HG02852 (cell line): ENCODE measurements around the gene SWSAP1.
"Not testable (repeated sequence)": the region's sequence is repeated elsewhere in the genome, so short reads cannot be mapped to it uniquely, and the experiment has no call there.

Experiments
- ATAC-seq: cut with Tn5 transposase; IDR thresholded peaks from one replicate; pipeline ENCODE4 v1.9.1; 2021; ENCODE audit warnings: mild to moderate bottlenecking, moderate library complexity; ENCODE audit not compliant: unreplicated experiment

Gene SWSAP1

DNA sequence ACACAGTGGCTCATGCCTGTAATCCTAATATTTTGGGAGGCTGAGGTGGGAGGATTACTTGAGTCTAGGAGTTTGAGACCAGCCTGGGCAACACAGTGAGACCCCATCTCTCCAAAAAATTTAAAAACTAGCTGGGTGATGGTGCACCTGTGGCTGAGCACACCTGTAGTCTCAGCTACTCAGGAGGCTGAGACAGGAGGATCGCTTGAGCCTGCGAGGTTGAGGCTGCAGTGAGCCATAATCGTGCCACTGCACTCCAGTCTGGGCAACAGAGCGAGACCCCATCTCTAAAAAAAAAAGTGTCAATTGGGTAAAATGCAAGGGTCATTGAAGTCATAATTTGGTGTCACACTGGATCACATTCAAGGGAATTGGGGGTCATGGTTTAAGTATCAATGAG, 20.4 kb upstream of the SWSAP1 start:
- ATAC-seq, result not testable (repeated sequence)

DNA sequence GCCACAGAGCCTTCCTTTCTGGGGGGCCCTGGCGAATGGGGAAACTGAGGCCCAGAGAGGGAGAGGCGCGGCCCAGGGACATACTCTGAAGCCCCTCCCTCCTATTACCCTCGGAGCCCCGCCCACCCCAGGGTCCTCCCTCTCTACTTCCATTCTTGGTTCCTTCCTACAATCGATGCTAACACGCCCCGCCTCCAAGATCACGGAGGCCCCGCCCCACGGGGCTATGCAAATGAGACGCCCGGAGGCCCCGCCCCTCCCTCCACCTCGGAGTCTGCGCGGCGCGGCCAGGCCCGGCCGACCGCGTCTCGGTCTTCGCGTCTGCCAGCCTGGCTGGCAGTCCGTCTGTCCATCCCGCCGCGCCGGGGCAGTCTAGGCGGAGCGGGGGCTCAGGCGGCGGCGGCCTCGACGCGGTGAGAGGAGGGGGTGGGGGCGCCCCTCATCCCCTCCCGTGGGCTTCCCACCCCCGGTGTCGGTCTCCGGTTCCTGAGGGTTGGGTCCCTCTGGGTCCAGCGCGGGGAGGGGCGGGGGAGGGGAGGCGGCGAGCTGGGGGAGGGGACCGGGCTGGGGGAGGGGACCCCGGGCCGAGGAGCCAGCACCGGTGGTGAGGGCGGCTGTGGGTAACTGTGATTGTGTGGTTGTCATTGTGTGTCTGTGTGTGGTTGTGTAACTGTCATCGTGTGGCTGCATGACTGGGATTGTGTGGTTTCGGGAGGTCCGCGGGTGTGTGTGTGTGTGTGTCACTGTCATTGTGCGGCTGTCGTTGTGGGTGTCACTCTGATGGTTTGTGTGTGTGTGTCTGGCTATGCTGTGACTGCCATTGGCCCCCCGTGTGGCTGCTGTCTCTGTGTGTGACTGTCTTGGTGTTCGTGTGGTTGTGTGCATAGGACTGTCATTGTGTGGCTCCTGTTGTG, 19.0 kb upstream of the SWSAP1 start, which contains the start of gene PLPPR2:
TSS of gene PLPPR2 (plus strand) at position 273 of the 914 bp plus-strand sequence. CDS start 2,242 bp downstream, outside the sequence.
- ATAC-seq, result peak; percentile 51

DNA sequence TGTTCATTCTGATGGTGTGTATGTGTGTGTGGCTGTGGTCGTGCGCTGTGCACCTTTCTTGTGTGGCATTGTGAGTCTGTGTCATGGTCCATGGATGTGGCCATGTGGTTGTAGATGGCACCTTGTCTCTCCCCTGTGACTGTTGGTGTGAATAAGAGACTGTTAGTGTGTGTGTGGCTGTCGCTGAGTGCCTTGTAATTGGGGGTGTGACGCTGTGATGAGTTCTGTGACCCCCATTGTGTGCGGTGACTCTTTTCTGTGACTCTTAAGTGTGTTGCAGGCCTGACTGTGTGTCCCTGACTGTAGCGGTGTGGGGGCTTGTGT, 18.4 kb upstream of the SWSAP1 start:
- no peak for ATAC-seq

DNA sequence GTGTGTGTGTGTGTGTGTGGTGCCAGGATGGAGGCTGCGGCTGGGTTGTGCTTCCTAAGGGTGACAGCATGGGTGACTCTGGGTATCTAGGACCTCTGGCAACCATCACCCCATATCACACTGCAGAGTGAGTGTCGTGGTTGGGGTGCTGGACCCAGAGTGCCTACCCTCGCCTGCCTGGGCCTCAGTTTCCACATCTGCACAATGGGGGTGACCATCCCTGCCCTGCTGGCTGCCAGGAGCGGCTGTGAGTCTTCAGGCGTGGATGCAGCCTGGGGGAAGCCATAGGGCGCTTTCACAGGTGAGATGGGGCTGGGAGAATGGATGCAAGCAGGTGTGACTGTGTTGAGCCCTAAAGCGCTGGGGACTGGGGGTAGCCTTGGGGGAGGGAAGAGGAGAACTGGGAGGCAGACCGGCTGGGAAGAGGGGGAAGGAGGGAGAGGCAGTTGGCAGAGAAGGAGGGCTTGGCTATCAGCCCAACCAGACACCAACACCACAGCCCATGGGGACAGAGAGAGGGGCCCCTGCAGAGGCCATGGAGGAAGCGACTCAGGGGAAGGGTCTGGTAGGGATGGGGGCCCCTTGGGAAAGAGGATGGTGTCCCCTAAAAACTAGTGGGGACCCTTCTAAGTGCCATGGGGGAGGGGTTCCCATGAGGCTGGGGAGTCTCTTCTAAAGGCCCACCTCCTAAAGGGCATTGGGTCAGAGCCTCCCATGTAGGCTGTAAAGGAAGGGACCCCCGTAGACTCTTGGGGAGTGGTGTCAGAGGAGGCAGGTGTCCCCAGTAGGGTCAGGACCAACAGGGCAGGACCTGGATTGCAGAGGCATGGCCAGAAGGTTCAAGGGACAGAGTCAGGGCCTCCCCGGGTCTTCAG, 17.6 kb upstream of the SWSAP1 start:
- no peak for ATAC-seq

DNA sequence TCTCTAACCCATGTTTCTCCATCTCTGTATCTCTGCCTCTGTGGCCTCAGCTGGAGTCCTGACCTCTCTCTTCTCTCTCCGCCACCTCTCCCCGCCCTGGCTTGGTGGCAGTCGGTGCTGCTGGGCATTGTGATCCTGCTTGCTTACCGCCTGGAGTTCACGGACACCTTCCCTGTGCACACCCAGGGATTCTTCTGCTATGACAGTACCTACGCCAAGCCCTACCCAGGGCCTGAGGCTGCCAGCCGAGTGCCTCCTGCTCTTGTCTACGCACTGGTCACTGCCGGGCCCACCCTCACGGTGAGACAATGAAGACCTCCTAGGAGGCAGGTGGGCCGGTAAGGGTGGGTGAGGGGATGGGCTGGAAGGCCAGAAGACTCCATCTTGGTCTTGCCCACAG, 15.0 kb upstream of the SWSAP1 start:
- no peak for ATAC-seq

DNA sequence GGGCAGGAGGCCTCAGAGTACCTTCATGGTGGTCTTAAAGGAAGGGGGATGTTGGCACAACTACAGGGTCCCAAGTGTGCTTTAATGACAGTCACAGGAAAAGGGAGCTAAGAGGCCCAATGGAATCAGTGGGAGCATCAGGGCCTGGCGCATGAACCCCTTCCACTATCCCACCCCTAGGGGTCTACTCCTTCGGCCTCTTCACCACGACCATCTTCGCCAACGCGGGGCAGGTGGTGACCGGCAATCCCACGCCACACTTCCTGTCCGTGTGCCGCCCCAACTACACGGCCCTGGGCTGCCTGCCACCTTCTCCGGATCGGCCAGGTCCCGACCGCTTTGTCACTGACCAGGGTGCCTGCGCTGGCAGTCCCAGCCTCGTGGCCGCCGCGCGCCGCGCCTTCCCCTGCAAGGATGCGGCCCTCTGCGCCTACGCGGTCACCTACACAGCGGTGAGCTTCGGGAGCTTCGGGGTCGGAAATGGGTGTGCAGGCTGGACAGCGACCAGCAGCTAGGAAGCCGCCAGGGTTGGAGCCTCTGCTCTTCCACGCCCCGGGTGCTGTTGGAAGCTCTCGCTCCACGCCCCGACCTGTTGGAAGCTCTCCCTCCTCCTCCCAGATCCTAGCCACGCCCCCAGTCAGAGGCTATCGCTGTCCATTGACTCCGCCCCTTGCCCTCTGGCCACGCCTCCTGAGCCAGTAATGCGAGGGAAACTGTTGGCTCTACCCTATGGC, 13.3 kb upstream of the SWSAP1 start:
- ATAC-seq, result no peak

DNA sequence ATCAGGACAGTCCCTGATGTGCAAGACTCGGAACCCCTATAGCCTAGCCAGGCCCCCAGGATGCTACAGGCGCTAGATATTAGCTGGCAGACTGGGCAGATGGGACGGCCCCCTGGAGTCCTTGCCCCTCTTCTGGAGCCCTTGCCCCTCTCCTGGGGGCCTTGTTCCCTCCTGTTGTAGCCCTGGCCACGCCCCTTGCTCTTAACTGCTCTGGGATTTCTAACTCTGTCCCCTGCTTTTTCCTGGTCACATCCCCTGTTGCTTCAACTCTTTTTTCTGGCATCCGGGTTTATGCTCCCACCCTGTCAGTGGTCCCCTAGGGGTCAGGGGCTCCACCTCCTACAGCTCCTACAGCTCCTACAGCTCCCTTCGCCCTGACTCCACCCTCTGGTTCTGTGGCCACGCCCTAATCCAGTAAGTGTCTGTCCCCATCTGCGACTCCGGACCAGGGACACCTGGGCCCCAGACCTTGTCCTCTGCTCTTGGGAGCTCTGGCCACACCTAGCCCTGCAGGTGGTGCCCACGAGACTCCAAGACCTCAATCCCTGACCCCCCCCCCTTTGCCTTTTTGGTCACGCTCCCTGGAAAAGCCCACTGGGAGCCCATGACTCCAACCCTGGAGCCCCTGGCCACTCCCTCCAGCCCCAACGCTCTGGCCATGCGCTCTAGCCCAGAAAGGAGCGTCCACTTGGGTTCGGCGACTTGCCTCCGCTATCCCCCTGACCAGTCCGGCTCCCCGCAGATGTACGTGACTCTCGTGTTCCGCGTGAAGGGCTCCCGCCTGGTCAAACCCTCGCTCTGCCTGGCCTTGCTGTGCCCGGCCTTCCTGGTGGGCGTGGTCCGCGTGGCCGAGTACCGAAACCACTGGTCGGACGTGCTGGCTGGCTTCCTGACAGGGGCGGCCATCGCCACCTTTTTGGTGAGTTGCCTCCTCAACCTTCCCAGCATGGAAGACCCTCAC, 12.4 kb upstream of the SWSAP1 start:
- ATAC-seq, result no peak

DNA sequence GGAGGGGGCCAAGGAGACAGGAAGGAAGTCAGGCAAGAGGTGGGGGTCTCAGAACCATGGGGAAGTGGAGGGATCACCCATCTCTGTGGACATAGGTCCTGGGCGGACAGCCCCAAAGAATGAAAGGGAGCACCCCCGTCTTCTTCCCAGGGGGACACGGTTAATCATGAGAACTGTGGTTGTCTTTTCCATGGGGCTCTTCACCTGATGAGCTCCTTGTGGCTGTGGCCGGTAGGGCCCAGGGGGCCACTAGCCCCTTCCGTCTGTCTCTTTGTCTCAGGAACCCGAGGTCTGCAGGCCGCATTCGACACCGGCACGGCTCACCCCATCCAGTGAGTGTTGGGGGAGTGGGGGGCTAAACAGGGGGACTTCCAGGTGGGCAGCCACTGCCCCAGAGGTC, 10.6 kb upstream of the SWSAP1 start:
- no peak for ATAC-seq

DNA sequence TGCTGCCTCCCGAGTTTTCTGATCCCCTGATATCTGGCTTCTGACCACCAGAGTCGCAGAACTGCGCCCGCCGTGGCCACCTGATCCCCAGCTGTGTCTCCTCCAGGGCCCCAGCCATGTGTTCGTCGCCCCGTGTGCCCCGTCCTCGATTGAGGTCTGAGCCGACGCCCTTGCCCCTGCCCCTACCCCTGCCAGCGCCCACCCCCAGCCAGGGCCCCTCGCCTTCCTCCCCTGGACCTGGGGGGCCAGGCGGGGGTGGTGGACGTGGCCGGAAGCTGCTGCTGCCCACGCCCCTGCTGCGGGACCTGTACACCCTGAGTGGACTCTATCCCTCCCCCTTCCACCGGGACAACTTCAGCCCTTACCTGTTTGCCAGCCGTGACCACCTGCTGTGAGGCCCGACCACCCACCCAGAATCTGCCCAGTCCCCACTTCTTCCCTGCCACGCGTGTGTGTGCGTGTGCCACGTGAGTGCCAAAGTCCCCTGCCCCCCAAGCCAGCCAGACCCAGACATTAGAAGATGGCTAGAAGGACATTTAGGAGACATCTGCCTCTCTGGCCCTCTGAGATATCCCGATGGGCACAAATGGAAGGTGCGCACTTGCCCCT, 10.1 kb upstream of the SWSAP1 start:
- no peak for ATAC-seq

DNA sequence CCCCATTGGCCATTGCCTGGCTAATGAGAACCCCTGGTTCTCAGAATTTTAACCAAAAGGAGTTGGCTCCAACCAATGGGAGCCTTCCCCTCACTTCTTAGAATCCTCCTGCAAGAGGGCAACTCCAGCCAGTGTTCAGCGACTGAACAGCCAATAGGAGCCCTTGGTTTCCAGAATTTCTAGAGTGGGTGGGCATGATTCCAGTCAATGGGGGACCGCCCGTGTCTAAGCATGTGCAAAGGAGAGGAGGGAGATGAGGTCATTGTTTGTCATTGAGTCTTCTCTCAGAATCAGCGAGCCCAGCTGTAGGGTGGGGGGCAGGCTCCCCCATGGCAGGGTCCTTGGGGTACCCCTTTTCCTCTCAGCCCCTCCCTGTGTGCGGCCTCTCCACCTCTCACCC, 9.5 kb upstream of the SWSAP1 start:
- ATAC-seq, result no peak

DNA sequence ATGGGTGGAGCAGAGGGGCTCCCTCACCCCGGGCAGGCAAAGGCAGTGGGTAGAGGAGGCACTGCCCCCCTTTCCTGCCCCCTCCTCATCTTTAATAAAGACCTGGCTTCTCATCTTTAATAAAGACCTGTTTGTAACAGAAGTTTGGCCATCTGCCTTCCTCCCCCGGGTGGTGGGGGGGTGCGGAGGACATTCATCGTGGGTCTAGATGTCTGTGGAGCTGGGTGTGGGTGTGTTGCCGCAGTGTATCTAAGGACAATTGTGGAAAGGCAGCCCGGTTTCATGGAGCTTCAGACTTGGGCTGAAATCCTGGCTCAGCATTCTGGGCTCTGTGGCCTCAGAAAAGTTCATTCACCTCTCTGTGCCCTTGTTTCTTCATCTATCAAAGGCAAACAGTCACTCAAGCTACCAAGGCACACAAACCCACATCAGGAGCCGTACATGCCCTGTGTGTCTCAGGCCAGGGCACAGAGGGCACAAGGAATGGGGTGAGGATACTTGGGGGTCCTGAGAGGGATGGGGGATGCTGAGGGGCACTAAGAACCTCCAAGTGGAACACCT, 8.8 kb upstream of the SWSAP1 start:
- no peak for ATAC-seq

DNA sequence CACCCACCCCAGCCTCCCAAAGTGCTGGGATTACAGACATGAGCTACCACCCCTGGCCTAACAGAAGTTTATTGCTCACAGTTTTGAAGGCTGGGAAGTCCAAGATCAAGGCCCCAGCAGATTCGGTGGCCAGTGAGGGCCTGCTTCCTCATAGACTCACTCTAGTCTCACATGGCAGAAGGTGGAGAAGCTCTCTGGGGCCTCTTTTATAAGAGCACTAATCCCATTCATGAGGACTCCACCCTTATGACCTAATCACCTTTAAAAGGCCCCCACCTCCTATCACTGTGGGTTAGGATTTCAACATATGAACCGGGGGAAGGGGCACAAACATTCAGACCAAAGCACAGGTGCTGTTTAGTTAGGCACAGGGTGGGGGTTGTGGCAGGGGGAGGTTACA, 6.9 kb upstream of the SWSAP1 start:
- ATAC-seq, result no peak

DNA sequence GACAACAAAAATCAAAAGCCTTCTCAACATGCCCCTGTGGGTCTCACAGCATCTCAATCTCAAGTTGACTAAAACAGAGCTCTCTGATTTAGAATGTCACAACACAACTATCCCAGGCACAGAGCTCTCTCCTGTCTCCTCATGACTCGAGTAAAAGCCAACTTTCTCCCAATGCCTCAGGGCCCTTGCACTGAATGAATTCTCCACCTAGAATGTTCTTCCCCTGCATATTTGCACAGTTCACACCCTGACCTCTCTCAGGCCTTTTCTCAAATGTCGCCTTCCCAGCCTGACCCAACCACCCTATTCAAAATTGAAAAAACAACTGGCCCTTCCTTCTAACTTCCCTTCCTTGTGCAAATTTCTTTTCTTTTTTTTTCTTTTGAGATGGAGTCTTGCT, 3.7 kb upstream of the SWSAP1 start:
- no peak for ATAC-seq

DNA sequence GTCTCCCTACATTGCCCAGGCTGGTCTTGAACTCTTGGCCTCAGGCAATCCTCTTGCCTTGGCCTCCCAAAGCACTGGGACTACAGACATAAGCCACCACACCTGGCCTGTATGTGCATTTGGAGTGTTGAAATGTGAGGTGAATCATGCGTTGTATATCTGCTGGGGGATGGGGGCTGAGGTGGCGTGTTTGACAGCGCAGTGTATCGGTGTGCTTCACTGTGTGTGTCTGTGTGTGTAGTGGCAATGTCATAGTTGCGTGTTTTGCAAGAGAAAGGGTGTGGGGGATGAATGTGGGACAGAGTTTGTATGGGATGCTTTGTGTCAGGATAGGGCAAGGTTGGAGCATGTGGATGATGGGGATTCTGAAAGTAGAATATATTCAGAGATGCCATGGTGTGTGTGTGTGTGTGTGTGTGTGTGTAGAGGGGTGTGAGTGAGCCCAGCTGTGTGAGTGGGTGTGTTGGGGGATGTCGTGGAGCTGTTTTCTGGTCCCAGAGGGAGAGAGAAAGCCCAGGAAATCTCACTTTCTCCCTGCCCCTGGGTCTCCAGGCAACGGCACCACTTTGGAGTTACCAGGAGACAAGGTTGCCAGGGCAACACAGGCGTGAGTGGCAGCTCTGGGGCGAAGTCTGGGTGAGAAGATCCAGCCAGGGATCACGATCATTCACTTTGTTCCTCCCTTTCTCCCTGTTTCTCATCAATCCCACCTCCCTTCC, 1.1 kb upstream of the SWSAP1 start:
- ATAC-seq, result no peak

DNA sequence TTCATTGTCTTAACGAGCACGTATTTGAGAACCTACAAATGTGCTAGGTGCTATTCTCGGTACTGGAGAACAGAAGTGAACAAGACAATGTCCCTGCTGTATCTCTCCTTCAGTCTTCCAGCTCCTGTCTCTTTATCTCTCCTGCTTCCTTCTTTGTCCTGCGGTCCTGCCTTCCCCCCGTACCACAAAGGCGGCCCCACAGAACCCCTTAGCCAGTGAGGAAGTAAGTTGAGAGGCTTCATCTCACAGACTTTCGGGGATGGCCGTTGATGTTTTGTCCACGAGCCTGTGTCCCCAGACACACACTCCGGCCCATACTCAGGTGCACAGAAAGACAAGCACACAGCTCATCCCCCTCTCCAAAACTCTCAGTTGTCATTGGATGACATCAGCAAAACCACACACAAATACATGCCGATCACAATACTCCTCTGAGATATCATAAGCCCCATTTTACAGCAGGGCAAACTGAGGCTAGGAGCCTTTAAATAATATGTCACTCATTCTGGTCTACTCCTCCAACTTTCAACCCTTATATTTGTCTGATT, 507 bp upstream of the SWSAP1 start:
- no peak for ATAC-seq

DNA sequence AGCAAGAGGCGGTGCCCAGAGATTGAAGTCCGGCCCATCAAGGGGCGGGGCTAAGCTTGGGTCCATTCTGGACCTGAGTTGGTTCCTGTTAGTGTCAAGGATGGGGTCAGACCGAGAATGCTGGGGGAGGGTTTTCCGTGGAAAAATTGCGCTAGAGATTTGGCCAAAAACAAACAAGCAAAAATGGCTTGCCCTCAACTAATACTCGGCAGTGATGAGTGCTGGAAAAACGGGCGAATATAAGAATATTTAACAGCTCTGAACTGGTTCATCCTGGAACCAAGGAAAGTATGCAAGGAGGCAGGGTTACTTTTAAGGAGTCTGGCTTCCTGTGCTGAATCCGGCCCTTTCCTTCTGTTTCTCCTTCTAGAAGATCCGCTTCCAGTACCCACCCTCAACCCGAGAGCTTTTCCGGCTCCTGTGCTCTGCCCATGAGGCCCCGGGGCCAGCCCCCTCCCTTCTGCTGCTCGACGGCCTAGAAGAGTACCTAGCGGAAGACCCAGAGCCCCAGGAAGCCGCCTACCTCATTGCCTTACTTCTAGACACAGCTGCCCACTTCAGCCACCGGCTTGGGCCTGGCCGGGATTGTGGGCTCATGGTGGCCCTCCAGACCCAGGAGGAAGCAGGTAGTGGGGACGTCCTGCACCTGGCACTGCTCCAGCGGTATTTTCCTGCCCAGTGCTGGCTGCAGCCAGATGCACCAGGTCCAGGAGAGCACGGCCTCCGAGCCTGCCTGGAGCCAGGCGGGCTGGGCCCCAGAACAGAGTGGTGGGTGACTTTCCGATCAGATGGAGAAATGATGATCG, 880 bp downstream of the SWSAP1 start:
- no peak for ATAC-seq

DNA sequence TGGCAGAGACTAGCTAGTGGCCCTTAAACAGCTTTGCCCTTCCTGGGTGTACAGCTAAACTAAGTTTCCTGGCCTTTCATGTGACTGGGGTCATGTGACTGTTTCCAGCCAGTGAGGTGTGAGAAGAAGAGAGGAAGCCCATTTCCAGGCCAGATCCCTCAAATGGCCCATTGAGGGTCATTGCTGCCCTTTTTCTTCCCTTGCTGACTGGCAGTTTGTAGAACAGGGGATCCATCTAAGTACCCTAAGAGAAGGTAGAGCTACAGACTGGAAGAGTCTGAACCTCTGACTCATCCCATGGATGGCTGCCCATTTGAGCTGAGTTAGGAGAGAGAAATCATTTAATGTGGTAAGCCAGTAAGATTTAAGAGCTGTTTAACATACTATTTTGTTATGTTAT, 2.8 kb downstream of the SWSAP1 start:
- no peak for ATAC-seq

DNA sequence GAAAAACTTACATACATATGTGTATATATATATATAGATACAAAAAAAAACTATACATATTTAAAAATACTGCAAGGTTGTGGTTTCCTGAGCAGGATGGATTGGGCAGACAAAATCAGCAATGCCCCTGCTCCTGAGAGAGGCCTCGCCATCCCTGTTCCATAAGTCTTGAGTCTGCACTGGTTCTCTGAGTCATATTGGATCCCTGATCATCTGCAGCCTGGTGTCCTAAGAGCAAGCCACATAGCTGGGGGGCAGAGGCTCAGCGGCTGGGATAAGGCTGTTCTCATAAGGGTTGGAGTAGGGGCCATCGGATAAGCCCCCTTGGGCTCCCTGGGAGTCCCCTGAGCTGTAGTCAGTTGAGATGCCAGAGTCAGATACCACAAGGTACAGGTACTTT, 3.3 kb downstream of the SWSAP1 start:
- no peak for ATAC-seq
